Skin epidermis (tissue), 12 donors: ENCODE data around the gene COL1A2.

Experiments used
- H3K27ac ChIP-seq, 21 experiments: fragments of 200-600 bp; sonication (generic) in 11 of 21; one replicate each; pipeline ENCODE4 v1.5.0; 2020; ENCODE audit warnings: mild to moderate bottlenecking in 3 of 21, inconsistent platforms in 2 of 21, moderate library complexity in 2 of 21
- H3K4me3 ChIP-seq, 7 experiments: fragments of 200-600 bp; sonication (generic) in 2 of 7; one replicate each; pipeline ENCODE4 v1.5.0; 2020; ENCODE audit warnings: inconsistent platforms in 2 of 7, mild to moderate bottlenecking in 2 of 7, moderate library complexity in 1 of 7

COL1A2 gene

DNA sequence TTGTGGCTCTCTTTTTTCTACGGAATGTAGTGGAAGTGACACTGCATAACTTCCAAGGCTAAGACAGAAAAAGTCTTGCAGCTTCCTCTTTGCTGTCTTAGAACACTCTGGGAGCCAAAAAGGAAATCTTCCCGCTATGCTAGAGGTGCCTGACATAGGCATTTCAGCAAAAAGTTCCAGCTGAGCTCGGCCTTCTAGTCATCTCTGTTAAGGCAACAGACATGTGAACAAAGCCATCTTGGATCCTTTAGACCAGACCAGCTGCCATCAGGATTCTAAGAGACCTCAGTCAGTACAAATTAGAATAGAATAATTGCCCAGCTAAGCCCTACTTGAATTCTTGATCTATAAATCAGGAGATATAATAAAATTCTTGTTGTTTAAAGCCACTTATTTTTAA, 16.3 kb upstream of the COL1A2 start:
- Histone ChIP-seq H3K4me3 (no peak overlapping the region), H3K27ac (peak overlapping the region in 2 of 21 experiments; percentile 30 to 87)

DNA sequence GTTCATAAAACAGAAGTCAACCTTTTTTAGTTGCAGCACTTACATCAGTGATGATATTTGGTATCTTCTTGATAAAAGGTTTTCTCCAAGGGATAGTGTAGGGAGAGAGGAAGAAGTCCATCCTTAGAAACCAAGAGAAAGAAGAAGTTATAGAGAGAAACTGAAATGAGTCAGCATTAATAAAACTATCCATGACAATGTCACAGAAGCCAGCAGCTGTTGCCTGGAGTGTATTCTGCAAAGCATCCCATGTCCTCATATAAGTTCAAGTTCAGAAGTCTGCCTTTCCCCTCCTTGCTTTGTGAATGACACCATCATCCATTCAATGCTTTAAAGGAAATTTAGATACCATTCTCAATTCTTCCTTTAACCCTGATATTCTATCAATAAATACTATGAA, 14.4 kb upstream of the COL1A2 start:
- H3K4me3 ChIP-seq = no peak overlapping the region
- no peak overlapping the region for H3K27ac ChIP-seq

DNA sequence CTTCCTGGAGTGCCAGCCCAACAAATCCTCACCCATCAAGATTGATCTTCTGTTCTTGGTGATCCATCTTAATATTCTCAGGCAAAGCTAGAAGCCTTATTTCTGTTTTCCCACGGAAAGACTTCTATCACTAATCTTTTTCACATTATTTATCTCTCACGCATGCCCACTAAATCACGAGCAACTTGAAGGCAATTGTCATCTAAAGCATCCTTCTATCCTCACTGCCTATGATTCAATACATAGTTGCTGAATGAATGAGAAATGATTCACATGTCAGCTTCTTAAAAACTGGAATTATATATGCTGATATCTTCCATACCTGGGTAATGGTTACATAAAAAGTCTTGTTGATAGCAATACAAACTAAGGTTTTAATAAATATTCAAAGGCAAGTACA, 12.6 kb upstream of the COL1A2 start:
- H3K4me3 ChIP-seq = no peak overlapping the region

DNA sequence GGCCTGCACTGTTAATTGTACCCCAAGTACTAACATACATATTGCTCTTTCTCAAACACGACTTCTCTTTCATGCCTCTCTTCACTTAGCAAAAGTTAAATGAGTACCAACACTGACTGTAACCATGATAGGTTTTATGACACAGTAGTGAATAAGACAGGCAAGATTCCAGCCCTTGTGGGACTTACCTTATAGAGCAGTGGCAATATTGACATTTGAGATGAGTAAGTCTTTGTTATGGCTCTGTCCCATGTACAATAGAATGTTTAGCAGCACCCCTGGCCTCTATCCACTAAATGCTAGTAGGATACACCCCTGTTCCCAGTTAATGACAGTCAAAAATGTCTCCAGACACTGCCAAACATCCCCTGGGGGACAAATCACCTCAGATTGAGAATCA, 11.9 kb upstream of the COL1A2 start:
- Histone ChIP-seq H3K27ac (peak overlapping the region in 1 of 21 experiments; percentile 11), H3K4me3 (no peak overlapping the region)

More for the DNA sequence above, 12.6 kb upstream of the COL1A2 start:
- H3K27ac ChIP-seq = peak overlapping the region in 1 of 21 experiments; percentile 11

DNA sequence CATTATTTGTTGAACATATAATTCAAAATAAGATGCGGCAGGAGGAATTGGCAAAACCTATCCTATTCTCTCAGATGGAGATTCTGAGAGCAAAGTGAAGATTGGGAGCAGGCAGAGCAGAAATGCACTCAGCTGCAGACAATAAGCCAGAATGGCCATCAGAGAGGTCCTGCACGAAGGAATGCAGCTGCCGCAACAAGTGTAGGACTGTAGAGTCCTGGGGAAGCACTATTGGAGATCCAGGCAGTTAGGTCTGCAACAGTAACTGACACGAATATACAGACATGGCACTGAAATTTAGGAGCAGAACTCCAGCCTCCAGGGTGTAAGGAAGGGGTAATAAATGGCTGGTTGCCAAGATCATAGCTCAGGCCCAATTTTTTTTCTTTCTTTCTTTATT, 10.4 kb upstream of the COL1A2 start:
- H3K4me3 ChIP-seq = no peak overlapping the region
- H3K27ac ChIP-seq = no peak overlapping the region

DNA sequence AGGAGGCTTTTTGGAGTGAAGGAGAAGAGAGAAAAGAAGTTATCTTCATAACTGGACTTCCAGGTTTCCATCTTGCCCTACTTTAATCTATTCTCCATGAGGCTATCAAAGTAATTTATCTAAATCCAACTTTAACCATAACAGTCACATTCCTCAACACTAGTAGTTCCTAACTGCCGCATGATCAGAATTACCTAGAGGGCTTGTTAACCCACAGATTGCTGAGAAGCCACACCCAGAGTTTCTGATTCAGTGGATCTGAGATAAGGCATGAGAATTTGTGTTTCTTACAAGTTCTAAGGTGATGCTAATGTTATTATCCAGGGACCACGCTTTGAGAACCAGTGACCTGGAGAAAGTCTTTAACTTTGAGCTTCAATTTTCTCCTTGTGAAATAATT, 8.3 kb upstream of the COL1A2 start:
- Histone ChIP-seq H3K4me3 (no peak overlapping the region), H3K27ac (no peak overlapping the region)

DNA sequence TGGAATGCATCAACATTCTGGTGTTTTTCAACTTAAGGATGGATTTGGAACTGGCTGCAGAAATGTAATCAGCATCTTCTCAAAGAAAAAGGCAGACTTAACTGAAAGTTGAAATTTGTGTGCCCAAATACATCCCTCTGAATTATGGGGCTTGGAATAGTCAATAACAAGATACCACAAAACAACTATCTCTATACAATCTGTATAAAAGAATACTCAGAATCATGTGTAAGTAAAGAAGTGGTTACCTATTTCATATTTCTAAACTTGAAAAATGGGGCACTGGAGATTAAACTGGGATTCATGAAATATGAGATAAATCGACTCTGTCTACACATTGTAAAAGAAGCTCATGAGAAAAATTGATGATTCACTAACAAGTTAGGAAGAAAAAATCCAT, 6.2 kb upstream of the COL1A2 start:
- Histone ChIP-seq H3K4me3 (no peak overlapping the region), H3K27ac (no peak overlapping the region)

DNA sequence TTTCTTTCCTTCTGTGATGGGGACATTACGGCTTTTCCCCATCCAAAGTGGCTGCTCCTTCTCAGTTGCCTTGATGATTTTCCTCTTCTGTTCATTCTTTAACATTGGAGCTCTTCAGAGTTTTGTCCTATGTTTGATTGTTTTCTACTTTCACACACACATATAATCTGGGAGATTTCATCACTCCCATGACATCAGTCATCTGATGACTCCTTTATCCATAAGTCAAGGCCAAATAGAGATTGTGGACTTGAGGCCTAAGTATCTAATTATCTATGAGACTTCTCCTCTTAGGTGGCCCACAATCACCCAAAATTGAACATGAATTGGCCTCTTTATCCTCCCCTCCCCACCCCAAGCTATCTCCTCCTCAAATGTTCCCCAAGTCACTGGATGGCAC, 5.3 kb upstream of the COL1A2 start:
- Histone ChIP-seq H3K4me3 (no peak overlapping the region), H3K27ac (no peak overlapping the region)

DNA sequence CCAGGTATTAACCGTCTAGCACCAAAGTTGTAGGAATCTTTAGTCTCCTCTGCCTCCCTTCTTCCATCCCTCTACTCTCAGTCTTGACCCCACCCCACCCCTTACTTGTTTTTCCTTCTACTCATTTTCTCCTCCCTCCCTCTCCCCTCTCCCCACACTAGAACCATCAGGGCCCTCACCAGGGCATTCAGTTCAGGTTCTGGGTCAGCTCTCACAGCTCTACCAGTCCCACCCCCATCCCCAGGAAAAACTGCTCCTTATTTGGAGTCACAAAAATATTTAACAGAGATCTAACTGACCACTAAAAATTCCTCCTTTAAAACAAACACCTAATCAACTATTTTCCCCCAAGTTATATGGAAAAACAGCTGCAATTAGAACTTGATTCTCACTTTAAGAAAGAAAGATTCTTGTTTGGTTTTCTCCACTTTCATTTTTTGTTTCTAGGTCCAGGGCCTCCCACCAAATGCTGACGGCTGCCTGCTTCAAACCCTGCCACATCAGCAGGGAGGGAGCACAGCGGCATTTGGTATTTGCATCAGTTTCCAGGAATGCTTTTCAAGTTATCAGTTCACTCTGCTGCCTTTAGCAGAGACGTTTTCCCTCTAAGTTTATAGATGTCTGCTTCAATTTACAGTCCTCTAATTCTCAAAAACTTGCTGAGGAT, 2.8 kb upstream of the COL1A2 start:
- Histone ChIP-seq H3K4me3 (no peak overlapping the region), H3K27ac (peak overlapping the region in 19 of 21 experiments; percentile 3 to 91 (median 65))

DNA sequence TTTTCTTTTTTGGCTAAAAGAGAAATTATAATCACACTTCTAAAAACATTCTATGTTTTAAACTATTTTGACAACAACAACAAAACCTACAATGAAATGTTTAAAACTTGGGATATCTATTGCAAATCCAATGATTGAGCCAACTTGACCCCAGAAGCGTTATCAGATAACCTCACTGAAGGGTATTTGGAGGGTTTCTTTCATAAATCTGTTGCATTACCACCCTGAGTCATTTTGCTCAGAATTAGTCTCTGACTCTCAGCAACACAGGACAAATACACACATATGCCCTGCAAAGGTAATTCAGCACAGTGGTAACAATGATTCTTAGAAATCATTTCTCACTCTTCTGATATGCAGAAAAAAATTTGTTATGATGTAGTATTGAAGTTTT, 2.3 kb upstream of the COL1A2 start:
- Histone ChIP-seq H3K4me3 (no peak overlapping the region), H3K27ac (peak overlapping the region in 17 of 21 experiments; percentile 3 to 91 (median 76))

DNA sequence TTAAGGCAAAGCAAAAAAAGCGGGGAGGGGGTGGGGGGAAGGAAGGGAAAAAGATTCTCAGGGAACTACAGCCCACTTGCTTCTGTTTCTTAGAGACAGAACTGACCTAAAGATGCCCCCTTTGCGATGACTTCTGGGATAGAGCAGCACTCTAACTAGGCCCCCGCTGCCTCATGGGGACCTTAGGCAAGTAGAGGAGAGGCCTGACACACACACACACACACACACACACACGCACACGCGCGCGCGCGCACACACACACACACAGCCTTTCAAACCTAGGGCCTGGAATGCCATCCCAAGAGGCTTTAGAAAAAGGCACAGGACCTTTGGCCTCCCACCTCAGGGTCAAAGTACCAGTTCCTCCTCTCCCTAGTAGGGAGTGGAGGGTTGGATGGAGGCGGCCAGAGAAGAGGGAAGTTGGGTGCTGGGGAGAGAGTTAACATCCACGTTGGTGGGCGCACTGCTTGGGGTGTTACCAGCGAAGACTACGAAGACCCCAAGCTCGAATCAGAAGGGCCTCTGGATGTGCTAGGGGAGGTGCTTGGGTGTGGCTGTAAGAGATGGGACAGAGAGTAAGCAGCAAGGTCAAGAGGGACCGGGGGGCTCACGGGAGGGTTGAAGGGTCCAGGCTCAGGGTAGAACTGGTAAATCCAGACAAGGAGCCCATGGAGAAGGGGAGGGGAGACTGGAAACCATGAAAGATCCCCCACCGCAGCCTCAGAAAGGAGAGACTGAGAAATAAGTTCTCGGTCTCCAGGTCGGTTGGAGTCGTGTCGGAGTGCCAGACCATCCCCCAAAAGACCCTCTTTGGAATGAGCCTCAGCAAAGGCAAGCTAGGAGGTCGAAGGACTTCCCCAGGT, 1.2 kb upstream of the COL1A2 start:
- H3K27ac ChIP-seq = peak overlapping the region in 20 of 21 experiments; percentile 58 to 91 (median 82)

DNA sequence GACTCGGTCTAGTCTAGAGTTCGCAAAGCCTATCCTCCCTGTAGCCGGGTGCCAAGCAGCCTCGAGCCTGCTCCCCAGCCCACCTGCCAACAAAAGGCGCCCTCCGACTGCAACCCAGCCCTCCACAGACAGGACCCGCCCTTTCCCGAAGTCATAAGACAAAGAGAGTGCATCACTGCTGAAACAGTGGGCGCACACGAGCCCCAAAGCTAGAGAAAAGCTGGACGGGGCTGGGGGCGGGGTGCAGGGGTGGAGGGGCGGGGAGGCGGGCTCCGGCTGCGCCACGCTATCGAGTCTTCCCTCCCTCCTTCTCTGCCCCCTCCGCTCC, 622 bp upstream of the COL1A2 start:
- peak overlapping the region in 20 of 21 experiments; percentile 58 to 91 (median 82) for H3K27ac ChIP-seq
- peak overlapping the region; percentile 11 to 48 (median 32) for H3K4me3 ChIP-seq

More for the DNA sequence above, 1.2 kb upstream of the COL1A2 start:
- peak overlapping the region; percentile 11 to 48 (median 32) for H3K4me3 ChIP-seq

DNA sequence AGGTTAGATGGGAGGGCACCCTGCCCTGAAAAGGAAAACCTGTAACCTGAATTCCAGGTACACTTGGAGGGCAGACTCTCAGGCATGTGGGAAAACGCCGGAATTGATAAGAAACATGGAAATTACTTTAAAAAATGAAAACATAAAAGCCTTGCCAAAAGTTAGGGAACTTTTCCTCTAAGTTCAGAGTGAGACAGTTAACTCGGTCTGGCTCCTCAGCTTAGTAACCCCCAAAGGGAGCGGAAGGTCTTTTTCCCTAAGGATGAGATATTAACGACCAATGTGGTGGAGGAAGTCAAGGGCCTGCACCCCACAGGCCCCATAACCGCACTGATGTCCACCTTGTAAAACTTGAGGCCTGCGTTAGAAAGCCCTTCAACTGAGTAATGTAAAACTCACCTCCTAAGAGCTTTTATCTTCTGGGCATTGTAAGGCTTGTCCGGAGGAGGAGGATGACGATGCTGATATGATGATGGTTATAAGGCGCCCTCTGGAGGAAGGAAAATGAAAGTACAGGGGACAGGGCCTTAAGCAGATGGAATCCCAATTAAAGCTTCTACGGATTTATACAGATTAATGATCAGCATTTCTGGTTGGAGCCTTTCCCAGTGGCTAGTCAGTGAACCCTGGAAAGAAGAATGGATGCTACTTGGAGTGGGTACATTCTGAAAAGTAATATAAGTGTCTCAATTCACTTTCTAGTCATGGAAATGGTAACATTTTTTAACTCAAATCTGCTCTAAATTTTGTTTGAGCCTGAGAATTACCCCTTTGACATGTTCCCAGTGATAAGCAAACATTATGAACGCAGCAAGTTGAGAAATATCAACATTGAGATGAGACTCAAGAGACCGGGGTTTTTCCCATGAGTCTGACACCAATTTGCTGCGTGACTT, 694 bp downstream of the COL1A2 start:
- H3K4me3 ChIP-seq = peak overlapping the region; percentile 12 to 48 (median 32)
- peak overlapping the region in 20 of 21 experiments; percentile 0 to 91 (median 84) for H3K27ac ChIP-seq

DNA sequence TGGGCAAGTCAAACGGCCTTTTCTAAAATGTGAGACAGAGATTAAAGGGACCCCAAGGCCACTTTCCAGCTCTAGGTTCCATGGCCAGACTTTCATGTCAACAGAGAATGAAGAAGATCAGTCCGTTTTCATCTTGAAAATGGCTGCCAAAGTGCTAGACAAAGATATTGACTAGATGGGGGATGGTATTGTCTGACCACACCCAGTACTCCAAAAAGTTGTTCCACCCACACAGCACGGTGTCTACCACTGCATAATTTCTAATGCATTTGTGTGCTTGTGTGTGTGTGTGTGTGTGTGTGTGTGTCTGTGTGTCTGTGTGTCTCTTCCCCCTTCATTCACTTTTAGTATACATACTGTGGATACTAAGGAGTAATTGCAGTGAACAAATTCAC, 1.3 kb downstream of the COL1A2 start:
- peak overlapping the region in 20 of 21 experiments; percentile 0 to 91 (median 84) for H3K27ac ChIP-seq
- peak overlapping the region; percentile 12 to 48 (median 32) for H3K4me3 ChIP-seq

DNA sequence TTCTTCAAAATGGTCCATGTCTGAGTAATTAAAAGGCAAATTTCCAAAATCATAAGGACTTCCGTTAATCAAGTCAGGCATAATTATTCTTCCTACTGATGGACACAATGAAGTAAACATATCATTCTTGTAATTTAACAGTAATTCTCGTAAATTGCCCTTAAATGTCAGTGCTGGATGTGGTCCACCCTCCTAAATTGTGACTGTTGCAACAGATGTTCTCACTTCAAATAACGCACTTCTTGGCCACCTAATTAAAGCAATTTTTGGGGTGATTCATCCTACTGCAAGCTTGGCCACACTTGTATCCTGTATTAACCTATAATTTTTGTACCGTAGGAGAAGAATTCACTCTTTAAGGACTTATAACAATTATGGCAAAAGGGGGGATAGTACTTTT, 1.9 kb downstream of the COL1A2 start:
- peak overlapping the region in 17 of 21 experiments; percentile 0 to 91 (median 84) for H3K27ac ChIP-seq
- peak overlapping the region; percentile 12 to 48 (median 32) for H3K4me3 ChIP-seq

DNA sequence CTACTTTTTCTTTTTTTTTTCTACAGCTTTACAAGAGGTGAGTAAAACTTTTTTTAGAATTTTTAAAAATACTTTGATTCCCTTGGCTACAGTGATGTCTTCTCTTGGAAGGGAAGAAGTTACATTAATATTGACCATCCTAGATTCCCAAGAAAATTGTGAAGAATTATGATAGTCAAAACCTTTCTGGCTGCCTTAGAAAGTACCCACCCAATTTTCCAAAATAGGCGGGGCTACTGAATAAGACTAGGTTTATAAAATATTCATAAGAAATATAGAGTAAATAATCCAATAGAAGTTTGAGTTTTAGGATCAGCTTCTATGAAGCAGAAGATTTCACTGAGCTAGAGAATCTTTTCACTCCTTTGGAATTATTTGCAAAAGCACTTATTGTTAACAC, 3.0 kb downstream of the COL1A2 start:
- peak overlapping the region in 8 of 21 experiments; percentile 7 to 91 (median 84) for H3K27ac ChIP-seq
- peak overlapping the region in 6 of 7 experiments; percentile 23 to 48 (median 32) for H3K4me3 ChIP-seq

DNA sequence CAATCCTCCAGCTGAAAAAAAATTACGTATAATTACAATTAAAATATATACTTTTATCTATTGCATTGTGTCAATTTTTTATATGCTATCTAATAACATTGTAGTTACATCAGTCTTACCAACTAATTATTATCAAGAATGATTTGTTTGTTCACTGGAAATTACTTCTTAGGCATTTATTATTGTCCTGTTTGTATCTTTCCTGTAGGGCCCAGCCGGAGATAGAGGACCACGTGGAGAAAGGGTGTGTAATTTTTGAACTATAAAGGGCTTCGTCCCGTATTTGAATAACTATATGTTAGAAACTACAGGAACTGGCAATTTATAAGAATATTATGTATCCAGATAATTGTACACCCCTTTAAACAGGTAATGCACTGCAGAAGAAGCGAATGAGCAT, 4.1 kb downstream of the COL1A2 start:
- Histone ChIP-seq H3K27ac (peak overlapping the region in 12 of 21 experiments; percentile 1 to 91 (median 26)), H3K4me3 (peak overlapping the region in 6 of 7 experiments; percentile 6 to 48 (median 28))

DNA sequence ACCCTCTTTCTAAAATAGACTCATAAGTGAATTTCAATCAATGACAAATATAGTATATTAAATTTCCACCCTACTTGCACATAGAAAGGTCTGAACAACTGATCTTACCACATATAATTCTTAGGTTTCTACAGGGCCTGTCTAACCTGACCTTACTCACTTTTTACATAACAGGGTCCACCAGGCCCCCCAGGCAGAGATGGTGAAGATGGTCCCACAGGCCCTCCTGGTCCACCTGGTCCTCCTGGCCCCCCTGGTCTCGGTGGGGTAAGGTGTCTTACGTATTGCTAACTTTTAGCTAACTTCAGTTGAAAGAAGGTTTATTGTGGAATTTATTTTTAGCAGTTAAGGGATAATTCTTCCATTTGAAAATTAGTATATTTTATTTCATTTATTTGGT, 5.3 kb downstream of the COL1A2 start:
- Histone ChIP-seq H3K4me3 (peak overlapping the region in 6 of 7 experiments; percentile 1 to 48 (median 20)), H3K27ac (peak overlapping the region in 12 of 21 experiments; percentile 1 to 91 (median 53))

DNA sequence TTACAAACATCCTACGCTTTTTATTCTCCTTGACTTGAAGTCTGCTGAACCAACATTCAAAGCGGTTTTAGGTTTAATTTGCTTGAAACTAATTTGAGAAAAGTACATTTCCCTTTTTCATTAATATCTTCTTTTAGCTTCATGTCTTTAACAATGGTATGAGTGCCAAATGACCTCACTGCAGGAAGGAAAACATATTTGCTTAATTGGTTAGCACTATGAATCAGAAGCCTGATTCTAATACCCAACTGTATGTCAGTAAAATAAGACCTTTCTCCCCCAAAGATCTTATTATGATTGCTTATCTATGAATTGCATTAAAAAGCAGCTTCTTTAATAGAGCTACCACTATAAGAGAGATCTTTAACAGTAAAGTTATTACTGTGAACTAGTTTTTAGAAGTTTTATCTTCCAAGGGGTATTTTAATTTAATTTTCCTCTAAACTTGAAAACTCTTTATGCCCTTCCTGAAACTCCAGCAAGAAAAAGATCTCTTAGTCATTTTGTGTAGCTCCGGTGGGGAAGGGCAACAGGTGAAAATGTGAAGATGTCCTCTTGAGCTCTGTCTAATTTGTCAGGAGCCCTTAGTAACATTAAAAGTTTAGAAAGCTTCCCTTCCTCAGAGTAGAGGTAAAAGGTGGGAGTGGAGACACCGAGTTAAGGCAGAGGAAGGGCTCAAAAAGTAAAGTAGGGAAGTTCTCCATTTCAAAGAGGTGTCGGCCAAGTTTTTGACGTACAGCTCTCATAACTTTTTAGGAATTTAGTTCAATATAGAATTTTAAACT, 6.1 kb downstream of the COL1A2 start:
- H3K4me3 ChIP-seq = peak overlapping the region in 5 of 7 experiments; percentile 1 to 48 (median 16)
- peak overlapping the region in 11 of 21 experiments; percentile 1 to 91 (median 56) for H3K27ac ChIP-seq
